Esophagus muscularis mucosa (tissue), 3 donors: Measurements from ENCODE around the gene MAL.

ENCODE experiments used
- POLR2A ChIP-seq: fragments of 450-650 bp; IDR thresholded peaks from one replicate; pipeline ENCODE4 v1.6.1; 2017; ENCODE audit warnings: antibody characterized with exemption, moderate library complexity, mild to moderate bottlenecking, low read depth
- TF ChIP-seq, protein P1 (sequence below), 3 experiments: fragments of 200-600 bp in 2 of 3; fragments of 450-650 bp in 1 of 3; sonication (generic) in 2 of 3; IDR thresholded peaks; one replicate each; pipeline ENCODE4 v1.5.1; 2017 to 2019; ENCODE audit warnings: antibody characterized with exemption in 3 of 3, mild to moderate bottlenecking in 2 of 3, moderate library complexity in 1 of 3

DNA sequence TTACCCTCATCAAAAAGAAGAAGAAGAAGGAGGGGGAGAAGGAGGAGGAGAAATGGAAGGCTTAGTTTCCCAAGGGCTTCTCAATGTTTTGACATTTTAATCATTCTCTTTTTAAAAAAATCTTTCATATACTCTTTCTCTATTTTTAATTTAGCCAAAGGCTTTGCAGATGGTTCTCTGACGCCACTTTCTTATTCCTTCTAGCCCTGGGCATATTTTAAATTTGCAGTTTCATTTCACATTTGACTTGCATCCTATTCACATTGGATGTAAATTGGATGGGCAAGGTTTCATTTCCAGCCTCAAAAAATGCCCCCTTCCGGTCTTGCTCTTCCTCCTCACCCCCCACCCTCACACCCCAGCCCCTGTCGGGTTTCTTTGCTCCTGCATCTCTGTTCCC is 29.8 kb downstream of the MAL start:
- TF ChIP-seq, protein P1, sequence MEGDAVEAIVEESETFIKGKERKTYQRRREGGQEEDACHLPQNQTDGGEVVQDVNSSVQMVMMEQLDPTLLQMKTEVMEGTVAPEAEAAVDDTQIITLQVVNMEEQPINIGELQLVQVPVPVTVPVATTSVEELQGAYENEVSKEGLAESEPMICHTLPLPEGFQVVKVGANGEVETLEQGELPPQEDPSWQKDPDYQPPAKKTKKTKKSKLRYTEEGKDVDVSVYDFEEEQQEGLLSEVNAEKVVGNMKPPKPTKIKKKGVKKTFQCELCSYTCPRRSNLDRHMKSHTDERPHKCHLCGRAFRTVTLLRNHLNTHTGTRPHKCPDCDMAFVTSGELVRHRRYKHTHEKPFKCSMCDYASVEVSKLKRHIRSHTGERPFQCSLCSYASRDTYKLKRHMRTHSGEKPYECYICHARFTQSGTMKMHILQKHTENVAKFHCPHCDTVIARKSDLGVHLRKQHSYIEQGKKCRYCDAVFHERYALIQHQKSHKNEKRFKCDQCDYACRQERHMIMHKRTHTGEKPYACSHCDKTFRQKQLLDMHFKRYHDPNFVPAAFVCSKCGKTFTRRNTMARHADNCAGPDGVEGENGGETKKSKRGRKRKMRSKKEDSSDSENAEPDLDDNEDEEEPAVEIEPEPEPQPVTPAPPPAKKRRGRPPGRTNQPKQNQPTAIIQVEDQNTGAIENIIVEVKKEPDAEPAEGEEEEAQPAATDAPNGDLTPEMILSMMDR (IDR thresholded peaks at IDR 0.05) = no peak
- TF ChIP-seq POLR2A = no peak
